GM19438 (cell line): ENCODE measurements around the gene TSPO.

Source experiments
- ATAC-seq: cut with Tn5 transposase; IDR thresholded peaks from one replicate; pipeline ENCODE4 v1.9.1; 2021; ENCODE audit warnings: low read depth; ENCODE audit not compliant: unreplicated experiment

TSPO gene

DNA sequence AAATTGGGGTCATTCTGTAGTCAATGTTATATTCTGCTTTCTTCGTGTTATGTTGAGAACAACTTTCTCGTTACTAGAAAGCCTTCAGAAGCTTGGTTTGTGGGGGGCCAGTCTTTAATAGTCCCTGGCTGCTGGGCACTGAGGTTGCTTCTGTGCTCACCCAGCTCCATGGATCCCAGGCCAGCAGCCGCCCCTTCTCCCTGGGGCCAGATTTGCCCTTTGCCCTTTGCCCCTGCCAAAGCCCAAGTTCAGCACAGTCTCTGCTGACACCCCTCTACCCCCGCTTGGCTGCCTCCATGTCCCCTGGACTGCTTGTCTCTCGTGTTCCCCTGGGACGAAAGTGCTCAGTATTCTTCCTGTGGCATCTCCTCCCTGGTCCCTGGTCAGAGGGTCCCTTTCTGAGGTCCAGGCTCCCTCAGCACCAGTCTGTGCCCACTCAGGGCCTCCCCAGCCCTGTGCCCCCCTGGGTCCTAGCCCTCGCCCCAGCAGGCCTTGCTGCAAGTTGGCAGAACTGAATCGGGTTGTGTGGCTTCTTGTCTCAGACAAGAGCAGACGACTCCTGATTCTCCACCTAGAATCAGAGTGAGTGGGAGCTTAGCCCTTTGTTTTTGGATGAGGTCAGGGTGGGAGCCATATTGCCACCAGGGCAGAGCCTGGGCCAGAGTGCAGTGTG, 6.7 kb downstream of the TSPO start:
- ATAC-seq = no peak

DNA sequence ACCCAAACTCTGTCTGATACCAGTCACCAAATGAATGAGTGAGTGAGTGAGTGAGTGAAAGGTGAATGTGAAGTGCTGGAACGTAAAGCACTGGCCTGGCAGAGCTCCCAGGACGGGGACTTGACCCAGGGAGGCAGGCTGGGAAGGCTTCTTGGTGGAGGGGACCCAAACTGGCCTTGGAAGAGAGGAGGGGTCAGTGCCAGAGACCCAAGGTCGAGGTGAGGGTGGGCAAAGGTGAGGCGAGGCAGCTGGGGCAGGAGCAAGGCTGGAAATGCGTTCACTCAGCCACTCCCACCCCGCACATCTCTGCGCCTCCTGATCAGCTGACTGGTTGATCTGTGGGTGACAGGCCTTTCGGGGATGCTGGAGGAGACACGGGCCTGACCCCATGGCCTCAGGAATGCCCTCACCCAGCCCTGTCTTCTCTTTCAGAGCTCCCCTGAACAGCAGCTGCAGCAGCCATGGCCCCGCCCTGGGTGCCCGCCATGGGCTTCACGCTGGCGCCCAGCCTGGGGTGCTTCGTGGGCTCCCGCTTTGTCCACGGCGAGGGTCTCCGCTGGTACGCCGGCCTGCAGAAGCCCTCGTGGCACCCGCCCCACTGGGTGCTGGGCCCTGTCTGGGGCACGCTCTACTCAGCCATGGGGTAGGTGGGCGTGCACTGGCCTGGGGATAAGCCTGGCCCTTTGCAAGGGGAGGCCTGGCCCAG, 7.6 kb downstream of the TSPO start:
- no peak for ATAC-seq

DNA sequence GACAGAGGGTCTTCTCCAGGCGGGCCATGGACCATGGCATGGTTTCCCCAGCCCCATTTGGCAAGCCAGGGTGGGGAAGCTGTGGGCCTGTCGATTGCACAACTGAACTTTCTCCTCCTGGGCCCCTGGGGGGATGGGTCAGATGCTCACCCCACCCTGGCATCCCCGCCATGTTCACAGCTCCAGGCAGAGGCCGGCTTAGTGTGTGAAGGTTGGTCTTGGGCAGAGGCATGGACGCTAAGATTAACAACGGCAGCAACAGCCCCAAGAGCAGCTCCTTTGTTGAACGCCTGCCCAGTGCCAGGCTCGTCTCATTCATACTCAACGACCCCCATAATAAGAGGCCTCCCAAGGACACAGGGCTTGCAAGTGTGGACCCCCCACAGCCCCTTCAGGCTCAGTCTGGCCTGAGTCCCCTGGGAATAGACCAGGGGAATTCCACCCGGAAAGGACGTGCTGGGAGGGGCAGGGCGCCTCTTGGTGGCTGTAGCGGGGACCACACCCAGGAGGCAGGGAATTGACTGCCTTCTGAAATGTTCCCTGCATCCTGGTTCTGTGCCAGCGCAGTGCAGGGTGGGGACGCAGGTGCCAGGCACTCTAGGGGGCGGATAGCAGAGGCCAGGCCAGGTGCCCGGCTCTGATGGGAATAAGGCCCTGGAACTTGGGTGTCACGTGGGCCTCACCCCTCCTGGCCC, 8.3 kb downstream of the TSPO start:
- ATAC-seq = no peak

DNA sequence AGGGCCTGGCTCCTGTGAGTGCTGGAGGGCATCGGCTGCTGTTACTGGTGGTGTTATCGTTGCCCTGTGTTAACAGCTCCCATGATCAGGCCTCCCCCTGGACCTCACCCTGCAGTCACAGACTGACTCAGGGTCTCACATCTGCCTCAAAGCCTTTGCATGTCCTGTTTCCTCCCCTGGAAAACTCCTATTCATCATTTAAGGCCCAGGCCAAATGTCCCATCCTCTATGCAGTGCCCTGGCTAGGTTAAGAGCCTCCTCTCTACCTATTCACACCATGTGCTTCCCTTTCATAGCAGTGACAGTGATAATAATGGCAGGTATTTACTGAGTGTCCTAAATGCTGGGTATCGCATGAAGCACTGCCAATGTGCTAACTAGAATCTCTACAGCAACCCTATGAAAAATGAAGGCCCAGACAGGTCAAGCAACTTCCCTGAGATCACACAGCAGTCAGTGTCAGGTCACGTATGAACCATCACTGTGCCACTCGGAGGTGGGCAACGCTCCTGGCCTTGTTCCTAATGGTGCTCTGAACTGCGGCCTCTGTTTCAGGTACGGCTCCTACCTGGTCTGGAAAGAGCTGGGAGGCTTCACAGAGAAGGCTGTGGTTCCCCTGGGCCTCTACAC, 9.3 kb downstream of the TSPO start:
- no peak for ATAC-seq

DNA sequence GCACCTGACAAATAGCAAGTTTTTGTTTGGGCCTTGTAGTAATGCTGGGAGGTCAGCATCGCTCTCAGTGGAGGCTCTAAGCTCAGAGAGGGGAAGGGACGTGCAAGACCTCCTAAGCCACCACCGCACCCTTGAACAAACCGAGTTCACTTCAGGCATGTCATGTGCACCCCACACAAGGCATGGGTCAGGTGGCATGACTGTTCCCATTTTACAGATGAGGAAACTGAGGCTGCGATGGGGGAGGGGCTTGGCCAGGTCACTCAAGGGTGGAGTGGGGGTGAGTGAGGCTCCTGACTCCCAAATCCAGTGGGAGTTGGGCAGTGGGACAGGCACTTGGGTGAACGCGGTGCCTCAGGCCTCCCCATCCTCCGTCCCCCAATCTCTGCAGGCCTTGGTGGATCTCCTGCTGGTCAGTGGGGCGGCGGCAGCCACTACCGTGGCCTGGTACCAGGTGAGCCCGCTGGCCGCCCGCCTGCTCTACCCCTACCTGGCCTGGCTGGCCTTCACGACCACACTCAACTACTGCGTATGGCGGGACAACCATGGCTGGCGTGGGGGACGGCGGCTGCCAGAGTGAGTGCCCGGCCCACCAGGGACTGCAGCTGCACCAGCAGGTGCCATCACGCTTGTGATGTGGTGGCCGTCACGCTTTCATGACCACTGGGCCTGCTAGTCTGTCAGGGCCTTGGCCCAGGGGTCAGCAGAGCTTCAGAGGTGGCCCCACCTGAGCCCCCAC, 11.2 kb downstream of the TSPO start:
- ATAC-seq = no peak

DNA sequence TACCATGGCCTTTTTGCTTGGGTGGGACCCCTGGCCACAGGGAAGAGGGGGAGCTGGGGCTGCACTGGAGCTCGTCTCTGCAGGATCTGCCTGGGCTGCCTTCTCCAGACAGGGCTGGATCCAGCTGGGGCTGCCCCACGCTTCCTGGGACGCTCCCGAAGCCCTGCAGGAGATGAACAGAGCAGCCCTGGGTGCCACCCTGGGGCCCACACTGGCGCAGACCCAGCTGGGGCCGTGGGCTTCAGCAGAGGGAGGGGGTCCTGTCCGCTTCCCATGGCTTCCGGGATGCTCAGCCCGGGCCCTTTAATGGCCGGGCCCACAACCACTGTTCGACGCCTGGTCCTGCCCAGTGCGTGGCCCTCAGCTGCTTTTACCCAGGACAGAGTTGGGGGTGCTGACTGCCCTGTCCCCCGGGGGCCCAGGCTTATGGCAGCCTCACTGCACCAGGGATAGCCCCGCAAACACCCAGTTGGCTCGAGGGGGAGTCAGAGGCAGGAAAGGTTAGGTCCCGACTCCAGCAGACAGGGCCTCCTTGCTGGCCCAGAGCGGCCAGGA, 12.0 kb downstream of the TSPO start:
- no peak for ATAC-seq

DNA sequence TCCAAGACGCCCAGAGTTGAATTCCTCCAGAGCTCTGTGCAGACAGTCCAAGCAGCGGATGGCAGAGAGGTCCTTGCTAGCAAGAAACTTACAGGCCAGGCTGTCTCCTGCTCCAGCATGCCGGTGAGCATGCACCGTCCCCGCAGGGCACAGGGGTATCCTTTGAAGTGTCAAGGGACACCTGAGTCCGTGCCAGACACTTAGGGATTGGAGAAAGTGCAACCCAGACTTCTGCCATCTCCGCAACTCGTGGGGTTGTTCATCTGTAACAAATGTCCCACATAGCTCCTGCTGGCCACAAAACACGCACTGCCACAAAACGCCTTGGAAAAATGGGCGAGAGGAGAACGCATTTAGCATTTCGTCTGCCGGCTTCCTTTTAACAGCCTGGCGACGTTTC, 13.3 kb downstream of the TSPO start:
- no peak for ATAC-seq

DNA sequence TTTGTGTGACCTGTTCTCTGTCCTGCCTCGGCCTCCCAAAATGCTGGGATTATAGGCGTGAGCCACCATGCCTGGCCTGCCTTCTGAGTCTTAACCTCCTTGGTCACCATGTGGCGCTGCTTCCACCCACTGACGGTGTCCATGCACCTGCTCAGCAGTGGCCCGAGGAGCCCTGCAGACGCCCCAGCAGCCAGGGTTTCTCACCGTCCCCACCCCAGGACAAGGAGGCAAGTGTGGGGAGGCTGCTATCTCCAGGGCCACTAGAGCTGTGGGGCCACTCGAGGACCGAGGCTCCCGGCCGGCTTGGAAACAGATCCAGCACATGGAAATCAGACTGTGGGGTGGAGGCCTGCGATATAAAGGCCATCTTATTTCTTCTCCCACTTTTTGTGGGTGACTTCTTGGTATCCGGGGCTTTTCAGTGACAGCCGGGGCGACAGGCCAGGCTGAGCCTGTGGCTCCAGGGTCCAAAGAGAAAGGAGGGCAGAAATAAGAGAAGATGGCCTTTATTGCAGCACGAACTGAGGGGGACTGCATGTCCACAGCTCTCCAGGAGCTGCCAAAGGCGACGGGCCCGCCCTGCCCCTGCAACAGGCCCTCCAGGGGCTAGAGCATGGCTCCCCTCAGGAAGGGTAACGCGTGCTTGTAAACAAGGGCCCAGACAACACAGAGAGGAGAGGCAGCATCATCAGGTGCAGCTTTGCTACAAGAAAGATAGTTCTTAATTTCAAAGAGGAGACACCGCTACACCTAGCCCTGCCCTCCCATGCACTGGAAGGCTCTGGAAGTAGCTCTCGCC, 15.0 kb downstream of the TSPO start:
- ATAC-seq = no peak

DNA sequence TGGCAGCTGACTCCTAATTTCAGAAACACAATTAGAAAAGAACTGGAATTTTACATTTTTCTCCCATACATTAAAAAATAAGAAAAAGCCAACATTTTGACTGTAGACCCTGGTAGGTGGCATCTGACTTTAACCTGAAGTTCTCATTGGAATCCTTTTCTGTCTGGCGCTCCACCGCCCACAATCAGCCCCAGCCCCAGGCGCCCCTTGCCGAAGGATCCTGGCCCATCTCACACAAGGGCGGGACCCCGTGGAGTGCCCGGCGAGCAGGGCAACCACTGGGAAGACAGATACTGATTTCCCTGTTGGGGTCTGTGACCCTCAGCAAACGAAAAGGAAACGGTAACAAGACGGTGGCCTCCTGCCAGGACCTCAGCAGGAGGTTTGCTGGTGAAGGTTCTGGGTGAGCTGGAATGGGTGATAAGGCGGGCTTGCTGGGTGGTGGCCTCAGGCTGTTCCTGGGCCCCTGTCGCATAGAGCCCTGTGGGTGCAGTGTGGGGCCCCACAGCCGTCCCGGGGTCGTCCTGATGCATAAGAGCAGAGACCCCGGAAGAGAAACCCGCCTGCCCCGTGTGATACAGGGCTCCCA, 15.7 kb downstream of the TSPO start:
- no peak for ATAC-seq

DNA sequence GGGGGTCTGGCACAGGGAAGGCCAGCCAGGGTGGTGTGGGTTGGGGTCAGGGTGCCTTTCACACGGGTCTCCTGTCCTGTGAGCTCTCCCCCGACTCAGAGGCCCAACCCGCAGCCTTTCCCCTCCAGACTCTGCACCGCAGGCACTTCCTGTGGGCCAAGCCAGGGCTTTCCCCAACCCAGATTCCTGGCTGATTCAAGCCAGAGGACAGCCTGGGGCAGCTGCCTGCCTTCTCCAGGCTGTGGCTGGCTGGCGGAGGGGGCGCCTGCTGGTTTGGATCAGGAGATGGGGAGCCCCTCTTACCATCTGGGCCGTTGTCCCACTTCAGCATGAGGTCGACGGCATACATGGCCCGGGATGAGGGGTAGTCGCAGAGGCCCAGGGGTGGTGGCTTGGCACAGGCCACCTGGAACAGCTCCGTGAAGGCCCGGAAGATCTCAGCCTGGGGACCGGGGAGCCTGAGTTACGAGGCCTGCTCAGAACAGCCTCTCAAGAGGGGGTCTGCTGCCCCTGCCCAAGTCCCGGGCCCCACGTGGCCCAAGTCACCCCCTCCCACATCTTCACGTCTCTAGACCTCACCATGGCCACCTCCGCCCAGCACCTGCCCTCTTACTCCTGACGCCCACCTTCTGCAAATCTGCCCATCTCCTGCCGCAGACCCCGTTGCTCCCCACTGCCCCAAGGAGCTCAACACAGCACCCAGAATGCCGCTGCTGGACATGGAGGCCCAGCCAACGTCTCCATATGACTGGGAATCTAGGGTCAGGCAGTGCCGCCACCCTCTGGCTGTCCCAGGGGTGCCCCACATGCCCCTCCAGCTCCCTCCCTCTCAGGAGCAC, 17.3 kb downstream of the TSPO start:
- ATAC-seq = no peak

DNA sequence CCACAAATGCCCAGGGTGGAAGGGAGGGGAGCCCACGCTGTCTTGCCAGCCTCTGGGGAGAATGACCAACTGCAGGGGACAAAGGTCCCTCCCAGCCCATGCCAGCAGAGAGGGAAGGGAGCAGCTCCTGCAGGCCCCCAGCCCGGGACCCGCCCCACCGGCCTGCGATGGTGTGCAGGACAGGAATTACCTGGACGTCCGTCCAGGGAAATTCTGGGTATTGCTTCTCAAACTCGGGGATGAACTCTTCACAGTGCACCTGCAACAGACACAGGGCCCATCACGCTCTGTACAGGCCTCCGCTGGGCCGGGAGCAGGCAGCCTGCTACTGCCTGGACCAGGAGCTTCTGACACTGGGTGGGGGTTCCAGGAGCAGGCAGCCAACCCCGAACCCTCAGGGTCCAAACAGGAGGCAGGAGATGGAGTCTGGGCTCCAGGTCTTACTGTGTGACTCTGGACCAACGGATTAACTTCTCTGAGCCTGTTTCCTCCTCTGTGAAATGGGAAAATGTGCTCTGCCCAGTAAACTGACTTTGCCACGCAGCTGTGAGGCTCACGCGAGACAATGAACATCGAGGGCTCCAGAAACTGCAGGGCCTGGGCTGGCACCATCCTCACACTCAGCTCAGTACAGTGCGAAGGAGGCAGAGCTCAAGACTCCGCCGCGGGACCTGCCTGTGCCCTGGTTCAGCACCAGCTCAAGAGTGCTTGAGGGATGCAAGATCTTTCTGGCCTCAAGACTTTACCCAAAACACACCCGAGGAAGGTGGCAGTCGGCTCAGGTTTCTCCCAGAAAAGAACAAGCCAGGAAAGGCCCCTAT, 18.2 kb downstream of the TSPO start:
- ATAC-seq = no peak

DNA sequence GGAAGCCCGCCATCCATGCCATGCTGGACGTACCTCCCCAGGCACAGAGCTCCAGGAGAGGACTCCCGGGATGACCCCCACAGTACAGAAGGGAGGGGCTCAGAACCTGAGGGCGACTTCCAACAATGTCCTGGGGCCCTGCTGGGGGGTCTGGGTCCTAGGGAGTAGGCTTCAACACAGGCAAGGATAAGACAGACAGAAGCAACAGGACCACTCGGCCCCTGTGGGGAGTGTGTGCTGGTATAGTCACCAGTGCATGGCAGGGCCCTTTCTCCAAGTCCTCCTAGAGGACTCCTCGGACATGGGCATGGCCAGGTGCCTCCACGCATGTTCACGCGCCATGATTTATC, 18.7 kb downstream of the TSPO start:
- ATAC-seq = no peak

DNA sequence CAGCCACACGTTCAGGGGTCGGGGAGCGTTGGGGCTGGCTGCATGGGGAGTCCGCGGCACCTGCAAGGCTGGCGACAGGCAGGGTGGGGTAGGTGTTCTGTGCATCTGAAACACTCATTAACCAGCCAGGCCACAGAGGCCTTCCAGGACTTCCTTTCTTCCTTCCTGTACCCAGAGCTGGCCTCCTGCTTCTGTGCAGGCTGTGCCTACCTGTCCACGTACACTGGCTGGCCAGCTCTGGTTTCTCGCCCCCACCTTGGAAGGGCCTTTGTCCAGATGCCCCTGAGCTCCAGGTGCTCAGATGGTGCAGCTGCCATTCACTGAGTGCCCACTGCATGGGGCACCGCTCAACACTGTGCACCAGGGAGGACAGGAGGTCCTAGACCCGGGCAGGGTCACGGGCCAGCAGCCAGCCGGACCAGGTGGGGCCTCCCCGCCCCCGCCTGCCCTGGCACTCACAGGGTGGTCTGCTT, 19.7 kb downstream of the TSPO start:
- ATAC-seq = no peak

DNA sequence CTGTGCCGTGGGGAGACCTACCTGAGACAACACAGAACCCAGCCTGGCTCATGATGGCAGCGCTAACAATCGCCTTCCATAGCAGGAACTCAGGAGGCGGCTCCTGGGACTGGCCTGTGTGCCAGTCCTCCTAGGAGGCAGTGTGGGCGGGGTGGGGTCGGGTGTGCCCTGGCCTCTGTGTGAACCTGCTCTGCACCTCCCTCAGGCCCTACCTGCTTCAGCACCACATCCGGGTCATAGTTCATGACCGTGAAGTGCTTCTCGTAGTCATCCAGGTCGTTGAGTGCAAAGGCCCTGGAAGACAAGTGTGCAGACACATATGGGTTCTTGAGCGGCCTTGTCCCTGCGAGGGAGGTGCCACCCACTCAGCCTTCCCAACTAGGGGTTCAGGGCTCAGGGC, 20.2 kb downstream of the TSPO start:
- no peak for ATAC-seq

DNA sequence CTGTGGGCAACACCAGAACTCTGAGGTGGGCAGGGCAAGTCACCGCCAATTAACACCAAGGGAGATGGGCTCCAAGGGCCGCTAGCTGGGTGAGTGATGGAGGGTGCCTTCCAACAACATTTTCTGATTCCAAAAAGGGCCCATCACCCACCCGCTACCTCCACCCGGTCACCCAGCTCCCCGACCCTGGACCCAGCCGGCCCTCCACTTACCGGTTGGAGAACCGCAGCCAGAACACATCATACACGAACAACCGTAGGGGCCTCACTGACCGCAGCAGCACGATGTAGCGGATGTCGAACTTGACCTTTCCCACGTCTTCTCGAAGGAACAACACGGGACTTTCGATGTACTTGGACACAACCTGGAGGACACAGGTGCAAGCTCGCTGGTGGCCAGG, 20.8 kb downstream of the TSPO start:
- no peak for ATAC-seq

DNA sequence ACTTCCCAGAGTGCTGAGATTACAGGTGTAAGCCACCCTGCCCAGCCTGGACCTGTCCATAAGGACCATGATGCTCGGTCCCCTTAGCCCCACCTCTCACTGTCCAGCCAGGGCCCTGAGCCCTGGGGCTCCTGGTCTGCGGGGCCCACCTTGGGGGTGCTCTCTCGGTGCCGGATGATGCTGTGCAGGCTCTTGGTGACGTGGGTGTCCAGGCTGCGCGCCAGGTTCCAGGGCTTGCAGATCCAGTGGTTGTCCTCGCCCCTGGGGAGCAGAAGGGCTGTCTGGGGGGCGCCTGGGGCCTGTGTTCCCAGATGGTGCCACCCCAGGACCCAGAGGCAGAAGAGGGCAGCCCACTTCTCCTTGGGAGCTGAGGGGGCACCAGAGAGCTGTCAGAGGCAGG, 22.2 kb downstream of the TSPO start:
- no peak for ATAC-seq

DNA sequence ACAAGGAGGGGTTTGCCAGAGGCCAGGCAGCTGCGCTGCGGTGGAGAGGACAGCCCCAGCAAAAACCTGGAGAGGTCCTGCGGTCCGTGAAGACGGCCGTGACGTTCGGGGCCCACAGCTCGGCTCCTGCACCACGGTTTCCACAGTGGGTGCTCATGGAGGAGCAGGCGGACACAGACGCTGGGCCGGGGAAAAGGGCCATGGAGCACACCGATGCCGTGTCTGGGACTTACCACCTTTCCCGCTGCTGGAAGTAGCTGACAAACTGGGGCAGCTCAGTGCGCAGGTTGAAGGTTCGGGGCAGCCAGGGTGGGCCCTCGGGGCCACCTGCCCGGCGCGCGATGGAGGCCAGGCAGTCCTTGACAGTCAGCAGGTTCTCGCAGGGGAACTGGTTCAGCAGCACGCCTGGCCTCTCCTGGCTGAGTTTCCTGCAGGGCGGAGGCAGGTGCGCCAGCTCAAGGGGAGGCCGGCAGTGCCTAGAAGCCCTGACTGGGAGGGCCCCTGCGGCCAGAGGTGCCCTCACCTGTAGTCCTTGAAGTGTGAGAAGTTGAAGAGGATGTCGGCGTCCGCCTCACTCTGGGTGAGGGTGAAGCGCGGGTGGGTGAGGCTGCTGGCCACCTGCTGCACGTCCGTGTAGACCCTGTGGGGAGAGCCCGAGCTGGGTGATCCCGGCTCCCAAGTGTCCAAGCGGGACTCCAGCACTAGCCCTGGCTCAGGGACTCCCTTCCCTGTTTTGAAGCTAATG, 22.8 kb downstream of the TSPO start:
- no peak for ATAC-seq
